HPDE6-E6E7 (cell line): ENCODE measurements around the gene FBXL5.
A peak's percentile ranks its signal among the peaks of the same experiment; 100 is the strongest.

ENCODE experiments used
- DNase-seq: peaks from one replicate; pipeline ENCODE4 v3.0.0; 2011; ENCODE audit warnings: missing footprints; ENCODE audit errors: extremely low spot score

Gene FBXL5, protein sequence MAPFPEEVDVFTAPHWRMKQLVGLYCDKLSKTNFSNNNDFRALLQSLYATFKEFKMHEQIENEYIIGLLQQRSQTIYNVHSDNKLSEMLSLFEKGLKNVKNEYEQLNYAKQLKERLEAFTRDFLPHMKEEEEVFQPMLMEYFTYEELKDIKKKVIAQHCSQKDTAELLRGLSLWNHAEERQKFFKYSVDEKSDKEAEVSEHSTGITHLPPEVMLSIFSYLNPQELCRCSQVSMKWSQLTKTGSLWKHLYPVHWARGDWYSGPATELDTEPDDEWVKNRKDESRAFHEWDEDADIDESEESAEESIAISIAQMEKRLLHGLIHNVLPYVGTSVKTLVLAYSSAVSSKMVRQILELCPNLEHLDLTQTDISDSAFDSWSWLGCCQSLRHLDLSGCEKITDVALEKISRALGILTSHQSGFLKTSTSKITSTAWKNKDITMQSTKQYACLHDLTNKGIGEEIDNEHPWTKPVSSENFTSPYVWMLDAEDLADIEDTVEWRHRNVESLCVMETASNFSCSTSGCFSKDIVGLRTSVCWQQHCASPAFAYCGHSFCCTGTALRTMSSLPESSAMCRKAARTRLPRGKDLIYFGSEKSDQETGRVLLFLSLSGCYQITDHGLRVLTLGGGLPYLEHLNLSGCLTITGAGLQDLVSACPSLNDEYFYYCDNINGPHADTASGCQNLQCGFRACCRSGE

DNA sequence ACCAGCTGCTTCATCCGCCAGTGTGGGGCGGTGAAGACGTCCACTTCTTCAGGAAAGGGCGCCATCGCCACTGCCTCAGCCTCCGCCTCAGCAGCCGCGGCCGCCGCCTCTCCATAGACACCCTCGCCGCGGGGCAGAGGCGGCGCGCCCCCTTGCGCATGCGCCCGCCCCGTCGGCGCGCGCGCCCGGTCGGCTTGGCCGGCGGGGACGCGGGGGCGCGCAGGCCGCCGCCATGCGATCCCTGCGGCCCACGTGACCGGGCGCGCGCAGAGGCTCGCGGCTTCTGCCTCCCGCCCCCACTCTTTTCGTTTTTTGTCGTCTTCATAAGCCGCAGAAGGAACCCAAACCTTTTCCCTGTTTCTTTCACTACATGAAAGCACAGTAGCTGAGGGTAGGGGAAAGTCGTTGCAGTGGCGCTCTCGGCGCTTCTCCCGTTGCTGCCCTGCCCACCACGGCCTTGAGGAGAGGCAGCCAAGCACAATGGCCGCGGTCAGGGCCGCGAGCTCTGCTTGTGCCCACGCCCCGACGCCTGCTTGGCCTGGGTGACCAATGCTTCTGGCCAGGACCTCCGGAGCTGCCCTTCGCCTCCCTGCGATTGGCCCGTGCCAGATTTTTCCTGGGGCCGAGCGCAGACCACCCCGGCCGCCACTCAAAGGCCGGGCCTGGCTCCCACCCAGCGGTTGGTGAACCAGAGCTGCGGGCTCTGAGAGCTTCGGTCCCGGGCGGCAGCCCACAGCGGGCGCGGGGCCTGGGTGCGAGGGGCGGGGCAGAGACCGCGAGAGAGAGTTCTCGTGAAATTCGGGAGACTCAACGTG lies at the start of gene FBXL5:
TSS of gene FBXL5 (minus strand) at position 135 of the 815 bp plus-strand sequence. CDS start at position 65, 70 bp downstream.
- peak; percentile 66 for DNase-seq

DNA sequence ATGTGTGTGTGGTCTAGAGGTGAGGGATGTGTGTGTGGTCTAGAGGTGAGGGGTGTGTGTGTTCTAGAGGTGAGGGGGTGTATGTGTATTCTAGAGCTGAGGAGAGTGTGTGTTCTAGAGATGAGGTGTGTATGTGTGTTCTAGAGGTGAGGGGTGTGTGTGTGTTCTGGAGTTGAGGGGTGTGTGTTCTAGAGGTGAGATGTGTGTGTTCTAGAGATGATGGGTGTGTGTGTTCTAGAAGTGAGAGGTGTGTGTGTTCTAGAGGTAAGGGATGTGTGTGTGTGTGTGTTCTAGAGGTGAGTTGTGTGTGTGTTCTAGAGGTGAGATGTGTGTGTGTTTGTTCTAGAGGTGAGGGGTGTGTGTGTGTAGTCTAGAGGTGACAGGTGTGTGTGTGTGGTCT lies 49.0 kb upstream of the FBXL5 start:
- DNase-seq = no peak

DNA sequence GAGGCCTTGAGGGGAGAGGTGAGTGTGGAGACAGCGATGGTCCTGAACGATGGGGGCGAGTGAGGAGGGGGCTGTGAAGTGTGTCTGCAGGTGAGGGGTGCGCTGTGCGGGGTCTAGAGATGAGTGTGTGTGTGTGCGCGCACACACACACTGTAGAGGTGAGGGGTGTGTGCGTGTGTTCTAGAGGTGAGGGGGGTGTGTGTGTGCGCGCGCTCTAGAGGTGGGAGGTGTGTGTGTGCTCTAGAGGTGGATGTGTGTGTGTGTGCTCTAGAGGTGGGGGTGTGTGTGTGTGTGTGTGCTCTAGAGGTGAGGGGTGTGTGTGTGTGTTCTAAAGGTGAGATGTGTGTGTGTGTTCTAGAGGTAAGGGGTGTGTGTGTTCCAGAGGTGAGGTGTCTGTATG lies 48.3 kb upstream of the FBXL5 start:
- no peak for DNase-seq

GRCh38 chr4:15702941-15703403 lies 47.8 kb upstream of the FBXL5 start, which contains the start of gene BST1:
BST1 (plus strand) TSS chr4:15703065; CDS start chr4:15703145, 80 bp downstream.
- no peak for DNase-seq

GRCh38 chr4:15696866-15697265 lies 41.7 kb upstream of the FBXL5 start:
- DNase-seq = no peak

GRCh38 chr4:15695729-15696128 lies 40.6 kb upstream of the FBXL5 start:
- DNase-seq = no peak

DNA sequence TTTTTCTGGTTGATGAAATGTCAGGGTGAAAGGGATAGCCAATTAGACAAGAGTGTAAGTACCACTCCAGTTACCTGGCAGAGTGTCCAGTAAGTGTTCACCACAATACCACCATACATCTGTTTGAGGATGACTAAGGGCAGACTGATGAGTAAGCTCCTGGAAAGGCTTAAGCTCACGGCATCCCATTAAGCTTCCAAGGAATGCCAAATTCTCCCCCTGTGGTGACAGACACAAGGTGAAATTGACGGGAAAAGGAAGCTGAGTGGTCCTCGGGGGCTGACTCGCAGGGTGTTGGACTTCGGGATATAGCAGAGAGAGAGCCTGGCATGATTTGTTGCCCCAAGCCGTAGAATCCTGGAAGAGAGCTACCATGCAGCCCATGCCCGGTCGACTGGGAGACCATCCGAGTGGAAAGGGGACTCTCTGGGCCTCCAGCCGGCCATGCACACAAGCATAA lies 40.1 kb upstream of the FBXL5 start:
- DNase-seq = peak; percentile 29

DNA sequence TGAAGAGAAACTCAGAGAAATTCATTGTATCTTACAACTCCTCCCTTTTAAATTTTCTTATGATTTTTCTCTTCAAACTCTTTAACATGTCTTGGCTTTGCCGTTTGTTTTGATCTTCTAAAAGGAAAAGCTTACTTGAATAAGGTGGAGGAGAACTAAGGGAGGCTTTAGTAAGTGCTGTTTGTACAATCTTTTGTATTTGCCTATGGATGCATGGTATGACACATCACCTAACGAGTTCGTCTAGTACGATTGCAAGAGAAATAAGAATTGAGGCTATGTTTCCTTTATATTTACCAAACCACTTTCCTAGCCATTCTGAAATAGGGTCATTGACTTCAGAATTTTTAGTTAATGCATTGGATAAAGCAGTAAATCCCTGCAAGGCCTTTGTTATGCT lies 39.3 kb upstream of the FBXL5 start:
- DNase-seq = no peak

GRCh38 chr4:15692602-15693001 lies 37.4 kb upstream of the FBXL5 start:
- no peak for DNase-seq

GRCh38 chr4:15691346-15692135 lies 36.4 kb upstream of the FBXL5 start:
- no peak for DNase-seq

- DNase-seq = peak; percentile 25
Observed at GRCh38 chr4:15690020-15690809, 35.1 kb upstream of the FBXL5 start.

DNA sequence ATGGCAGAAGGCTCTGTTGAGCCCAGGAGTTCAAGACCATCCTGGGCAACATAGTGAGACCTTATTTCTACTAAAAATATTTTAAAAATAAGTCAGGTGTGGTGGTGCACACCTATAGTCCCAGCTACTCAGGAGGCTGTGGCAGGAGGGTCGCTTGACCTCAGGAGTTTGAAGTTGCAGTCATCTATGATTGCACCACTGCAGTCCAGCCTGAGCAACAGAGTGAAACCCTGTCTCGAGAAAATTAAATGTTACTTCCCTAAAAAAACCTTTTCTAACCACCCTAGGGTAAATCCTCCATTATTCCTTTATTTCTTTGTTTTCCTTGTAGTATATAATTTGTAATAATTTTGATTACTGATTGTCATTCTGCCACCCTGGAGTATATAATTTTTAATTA lies 34.4 kb upstream of the FBXL5 start:
- no peak for DNase-seq

DNA sequence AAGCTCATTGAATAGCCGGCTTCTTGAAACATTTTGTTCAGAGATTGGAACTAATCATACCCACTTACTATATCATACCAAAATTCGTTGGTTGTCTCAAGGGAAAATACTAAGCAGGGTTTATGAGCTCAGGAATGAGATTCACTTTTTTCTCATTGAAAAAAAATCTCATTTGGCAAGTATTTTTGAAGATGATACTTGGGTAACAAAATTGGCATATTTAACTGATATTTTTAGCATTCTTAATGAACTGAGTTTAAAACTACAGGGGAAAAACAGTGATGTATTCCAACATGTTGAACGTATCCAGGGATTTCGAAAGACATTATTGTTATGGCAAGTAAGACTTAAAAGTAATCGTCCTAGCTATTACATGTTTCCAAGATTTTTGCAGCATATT lies 32.9 kb upstream of the FBXL5 start:
- DNase-seq = no peak

- no peak for DNase-seq
Observed at GRCh38 chr4:15684498-15684897, 29.3 kb upstream of the FBXL5 start.

GRCh38 chr4:15683143-15683495 lies 28.0 kb upstream of the FBXL5 start:
- no peak for DNase-seq

DNA sequence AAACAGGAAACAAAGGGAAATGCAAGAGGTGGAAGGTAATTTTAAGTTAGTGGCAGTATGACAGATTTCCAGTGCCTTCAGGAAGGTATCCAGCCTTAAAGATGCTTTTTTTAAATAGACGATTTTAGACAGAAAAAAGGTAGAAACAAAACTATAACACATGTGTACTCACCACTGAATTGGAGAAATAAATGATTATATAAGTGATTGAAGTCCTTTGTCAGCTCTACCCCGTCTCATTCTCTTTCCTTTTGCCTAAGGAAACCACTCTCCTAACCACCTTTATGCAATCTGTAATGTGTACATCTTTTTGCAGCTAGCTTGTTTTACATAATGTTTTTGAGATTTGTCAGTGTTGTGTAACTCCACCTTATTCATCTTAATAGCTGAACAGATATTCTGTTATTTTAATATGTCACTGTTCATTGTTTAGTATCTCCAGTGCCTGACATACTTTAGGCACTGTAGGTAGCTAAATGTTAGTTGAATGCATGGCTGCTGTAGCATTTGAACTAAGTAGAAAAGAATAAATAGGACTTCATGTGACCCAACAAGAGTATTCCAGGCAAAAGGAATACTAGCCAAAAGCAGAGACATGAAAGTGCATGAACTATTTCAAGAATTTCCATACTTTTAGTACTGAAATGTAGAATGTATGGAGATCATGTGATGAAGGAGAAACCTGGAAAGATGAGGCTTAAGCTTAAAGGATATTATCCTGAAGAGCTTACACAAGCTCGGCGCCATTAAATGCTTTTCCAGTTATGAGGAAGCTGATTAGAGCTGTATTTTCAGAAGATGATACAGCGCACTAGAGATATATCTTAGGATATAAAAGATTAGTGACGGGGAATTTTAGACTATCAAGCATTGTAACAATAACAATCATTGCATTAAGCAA lies 27.3 kb upstream of the FBXL5 start:
- DNase-seq = no peak

DNA sequence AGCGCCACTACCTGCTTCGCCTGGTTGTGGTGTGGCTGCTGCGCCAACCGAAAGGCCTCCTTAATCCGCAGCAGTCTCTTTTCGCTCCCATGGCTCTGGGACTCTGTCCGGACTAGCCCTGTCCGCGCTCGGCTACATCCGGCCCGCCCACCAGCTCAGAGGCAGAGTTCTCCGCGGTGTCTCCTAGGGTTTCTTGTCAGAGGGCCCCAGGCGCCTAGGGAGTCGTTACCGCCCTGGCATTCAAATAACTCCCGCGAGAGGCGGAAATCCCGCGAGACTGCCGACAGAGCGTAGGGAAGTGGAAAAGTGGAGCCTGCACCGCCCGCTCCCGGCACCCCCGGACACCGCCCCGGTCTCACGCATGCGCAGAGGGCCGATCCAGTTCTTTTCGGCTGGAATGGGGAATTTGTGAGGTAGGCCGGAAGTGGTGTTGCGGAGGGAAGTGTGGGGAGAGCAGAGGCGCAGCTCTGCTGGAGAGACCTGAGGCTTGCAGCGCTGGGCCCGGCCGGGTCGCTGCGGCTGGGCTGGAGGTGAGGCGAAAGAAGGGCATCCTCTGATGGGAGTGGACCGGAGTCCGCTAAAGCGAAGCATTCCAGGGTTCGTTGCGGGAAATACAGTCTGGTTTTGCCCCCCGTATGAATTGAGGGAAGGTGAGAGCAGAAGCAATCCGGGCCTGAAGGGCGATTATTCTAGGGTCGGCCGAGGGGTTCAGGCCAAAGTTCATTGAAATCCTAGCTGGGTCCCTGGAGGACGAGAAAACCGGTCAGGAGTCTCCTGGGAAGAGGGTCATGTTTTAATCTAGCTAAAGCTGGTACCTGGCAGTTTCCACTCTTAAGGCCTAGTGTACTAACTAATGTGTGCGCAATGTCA lies 26.4 kb upstream of the FBXL5 start, which contains the start of gene FAM200B:
TSS of gene FAM200B (plus strand) at position 456 of the 870 bp plus-strand sequence. CDS start 5,151 bp downstream, outside the sequence.
- DNase-seq = peak; percentile 97

GRCh38 chr4:15681067-15681371 lies 25.9 kb upstream of the FBXL5 start:
- no peak for DNase-seq
